MCF 10A (cell line): ENCODE data around the gene HOXB7. TPM values are rescaled to one million over a fixed set of nuclear protein-coding genes. Genes with fewer than 3 reads are reported as not detected.

ENCODE experiments used
- BruUV-seq: library from RNA; stranded (reverse); fragments of 400-500 nt; replicated peaks from 2 replicates; lab custom pipeline; 2021; lab: Mats Ljungman, UMichigan
- CTCF ChIA-PET: fragments of 300-600 bp; sonication (Branson Sonifier 250); formaldehyde crosslinking; extraction: SDS; loops from one replicate; lab custom pipeline; 2021; ENCODE audit warnings: antibody characterized with exemption, inconsistent platforms; lab: Yijun Ruan, JAX
- POLR2A ChIA-PET: fragments of 300-600, 350-650 bp; sonication (Branson Sonifier 250); formaldehyde crosslinking; extraction: SDS; loops from one replicate; lab custom pipeline; 2020; ENCODE audit warnings: antibody characterized with exemption, inconsistent platforms; lab: Yijun Ruan, JAX
- DNase-seq: peaks from one replicate; pipeline ENCODE4 v3.0.0-alpha.2; 2018; ENCODE audit not compliant: unreplicated experiment
- H3K27ac Mint-ChIP-seq: one replicate; pipeline ENCODE4 v1.8.0; 2022; ENCODE audit warnings: mild to moderate bottlenecking, low read depth, mixed read lengths; ENCODE audit not compliant: unreplicated experiment
- H3K27me3 Mint-ChIP-seq: one replicate; pipeline ENCODE4 v1.8.0; 2022; ENCODE audit warnings: mixed read lengths; ENCODE audit not compliant: insufficient read depth, unreplicated experiment
- H3K36me3 Mint-ChIP-seq: one replicate; pipeline ENCODE4 v1.8.0; 2022; ENCODE audit warnings: mild to moderate bottlenecking, moderate library complexity, mixed read lengths; ENCODE audit not compliant: insufficient read depth, unreplicated experiment
- H3K4me1 Mint-ChIP-seq: one replicate; pipeline ENCODE4 v1.8.0; 2022; ENCODE audit warnings: mixed read lengths; ENCODE audit not compliant: insufficient read depth, unreplicated experiment
- H3K4me3 Mint-ChIP-seq: one replicate; pipeline ENCODE4 v1.8.0; 2022; ENCODE audit warnings: mild to moderate bottlenecking, moderate library complexity, mixed read lengths; ENCODE audit not compliant: unreplicated experiment
- H3K9me3 Mint-ChIP-seq: one replicate; pipeline ENCODE4 v1.8.0; 2022; ENCODE audit warnings: mixed read lengths; ENCODE audit not compliant: unreplicated experiment
- intact Hi-C: fragments of 100-400 bp; cut with micrococcal nuclease; formaldehyde crosslinking; loops from 2 replicates; pipeline ENCODE4 v1.14.1; 2022
- total RNA-seq: library from RNA; stranded (reverse); gene quantifications from 2 replicates; pipeline ENCODE4 v1.2.3, GENCODE V29; 2022
- TF ChIP-seq, protein P1 (sequence below): fragments of 200-600 bp; IDR thresholded peaks from one replicate; pipeline ENCODE4 v1.8.0; 2022; ENCODE audit warnings: antibody characterized with exemption, mild to moderate bottlenecking; ENCODE audit not compliant: unreplicated experiment

Gene HOXB7
- total RNA-seq, 1 experiment from 2014 or later = not detected

DNA sequence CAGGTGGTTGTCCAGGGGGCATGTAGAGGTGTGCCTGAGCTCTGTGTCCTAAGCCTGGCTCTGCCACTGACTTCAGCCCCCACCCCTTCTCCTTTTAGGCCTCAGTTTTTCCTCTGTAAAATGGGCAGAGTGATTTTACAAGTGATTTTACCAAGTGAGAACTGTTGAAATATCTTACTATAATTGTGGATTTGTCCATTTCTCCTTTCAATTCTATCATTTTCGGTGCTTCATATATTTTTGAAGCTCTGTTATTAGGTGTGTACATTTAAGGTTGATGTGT is 37.1 kb upstream of the HOXB7 start:
- DNase-seq = no peak
- Mint-ChIP-seq H3K27ac (no peak overlapping the region), H3K27me3 (peaks cover 72% of the 10 kb centered on the region), H3K9me3 (no peaks in the 10 kb centered on the region), H3K4me3 (no peak overlapping the region), H3K4me1 (peaks cover 6% of the 10 kb centered on the region), H3K36me3 (no peaks in the 10 kb centered on the region)
- no TSS peak for BruUV-seq
- CTCF ChIA-PET = interaction anchor here (0.6 to 0.8 kb wide), 5 partner anchors 15 to 390 kb away, joined by 3 to 4 read pairs (median 3); no protein-coding TSS in a partner anchor
- TF ChIP-seq, protein P1, sequence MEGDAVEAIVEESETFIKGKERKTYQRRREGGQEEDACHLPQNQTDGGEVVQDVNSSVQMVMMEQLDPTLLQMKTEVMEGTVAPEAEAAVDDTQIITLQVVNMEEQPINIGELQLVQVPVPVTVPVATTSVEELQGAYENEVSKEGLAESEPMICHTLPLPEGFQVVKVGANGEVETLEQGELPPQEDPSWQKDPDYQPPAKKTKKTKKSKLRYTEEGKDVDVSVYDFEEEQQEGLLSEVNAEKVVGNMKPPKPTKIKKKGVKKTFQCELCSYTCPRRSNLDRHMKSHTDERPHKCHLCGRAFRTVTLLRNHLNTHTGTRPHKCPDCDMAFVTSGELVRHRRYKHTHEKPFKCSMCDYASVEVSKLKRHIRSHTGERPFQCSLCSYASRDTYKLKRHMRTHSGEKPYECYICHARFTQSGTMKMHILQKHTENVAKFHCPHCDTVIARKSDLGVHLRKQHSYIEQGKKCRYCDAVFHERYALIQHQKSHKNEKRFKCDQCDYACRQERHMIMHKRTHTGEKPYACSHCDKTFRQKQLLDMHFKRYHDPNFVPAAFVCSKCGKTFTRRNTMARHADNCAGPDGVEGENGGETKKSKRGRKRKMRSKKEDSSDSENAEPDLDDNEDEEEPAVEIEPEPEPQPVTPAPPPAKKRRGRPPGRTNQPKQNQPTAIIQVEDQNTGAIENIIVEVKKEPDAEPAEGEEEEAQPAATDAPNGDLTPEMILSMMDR = no peak
- intact Hi-C loops = no loop called here
- POLR2A ChIA-PET = no interaction called here

DNA sequence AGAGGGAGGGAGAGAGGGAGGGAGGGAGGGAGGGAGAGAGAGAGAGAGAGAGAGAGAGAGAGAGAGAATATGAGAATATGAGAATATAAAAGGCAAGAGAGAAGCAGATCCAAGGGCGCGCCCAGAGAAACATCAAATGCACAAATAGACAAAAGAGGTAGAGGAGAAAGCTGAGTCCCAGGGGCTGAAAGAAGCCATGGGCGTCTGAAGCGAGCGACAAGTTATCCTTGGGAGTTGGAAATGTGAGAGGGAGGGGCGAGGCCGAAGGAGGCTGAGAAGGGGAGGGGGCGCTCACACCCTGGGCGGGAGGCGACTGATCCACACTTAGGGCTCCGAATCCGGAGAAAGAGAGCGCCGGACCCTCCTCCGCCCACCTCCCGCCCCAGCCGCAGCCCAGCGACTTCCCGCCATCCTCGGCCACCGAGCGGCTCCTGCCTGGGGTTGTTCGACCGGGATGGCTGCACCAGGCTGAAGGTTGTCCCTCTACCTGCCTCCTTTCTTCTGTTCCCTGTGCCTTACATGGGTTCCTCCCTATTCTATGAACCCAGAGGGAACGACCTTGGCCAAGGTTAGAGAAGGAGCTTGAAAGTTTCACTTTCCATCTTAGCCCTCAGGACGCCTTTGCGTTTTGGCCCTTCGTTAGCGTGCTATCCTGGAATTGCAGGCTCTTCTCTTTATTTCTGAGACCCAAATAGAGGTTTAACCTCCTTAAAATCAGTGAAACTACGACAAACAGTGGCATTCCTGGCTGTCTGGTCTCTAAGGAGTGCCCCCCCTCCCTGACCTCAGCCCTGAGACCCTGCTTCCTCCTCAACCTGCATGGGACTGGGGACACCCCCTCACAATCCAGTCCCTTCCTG is 36.5 kb upstream of the HOXB7 start:
- H3K4me3 Mint-ChIP-seq = no peak overlapping the region
- no TSS peak for BruUV-seq
- intact Hi-C loops = no loop called here
- H3K27me3 Mint-ChIP-seq = peaks cover 78% of the 10 kb centered on the region
- no peaks in the 10 kb centered on the region for H3K36me3 Mint-ChIP-seq
- no peak overlapping the region for H3K27ac Mint-ChIP-seq
- H3K9me3 Mint-ChIP-seq = no peaks in the 10 kb centered on the region
- POLR2A ChIA-PET = interaction anchor here (0.6 kb wide), 1 partner anchor 29 kb away, joined by 3 read pairs; no protein-coding TSS in a partner anchor
- peaks cover 6% of the 10 kb centered on the region for H3K4me1 Mint-ChIP-seq
- no peak for DNase-seq
- CTCF ChIA-PET = interaction anchor here (0.6 to 0.8 kb wide), 5 partner anchors 15 to 390 kb away, joined by 3 to 4 read pairs (median 3); no protein-coding TSS in a partner anchor
- TF ChIP-seq, protein P1 = no peak

DNA sequence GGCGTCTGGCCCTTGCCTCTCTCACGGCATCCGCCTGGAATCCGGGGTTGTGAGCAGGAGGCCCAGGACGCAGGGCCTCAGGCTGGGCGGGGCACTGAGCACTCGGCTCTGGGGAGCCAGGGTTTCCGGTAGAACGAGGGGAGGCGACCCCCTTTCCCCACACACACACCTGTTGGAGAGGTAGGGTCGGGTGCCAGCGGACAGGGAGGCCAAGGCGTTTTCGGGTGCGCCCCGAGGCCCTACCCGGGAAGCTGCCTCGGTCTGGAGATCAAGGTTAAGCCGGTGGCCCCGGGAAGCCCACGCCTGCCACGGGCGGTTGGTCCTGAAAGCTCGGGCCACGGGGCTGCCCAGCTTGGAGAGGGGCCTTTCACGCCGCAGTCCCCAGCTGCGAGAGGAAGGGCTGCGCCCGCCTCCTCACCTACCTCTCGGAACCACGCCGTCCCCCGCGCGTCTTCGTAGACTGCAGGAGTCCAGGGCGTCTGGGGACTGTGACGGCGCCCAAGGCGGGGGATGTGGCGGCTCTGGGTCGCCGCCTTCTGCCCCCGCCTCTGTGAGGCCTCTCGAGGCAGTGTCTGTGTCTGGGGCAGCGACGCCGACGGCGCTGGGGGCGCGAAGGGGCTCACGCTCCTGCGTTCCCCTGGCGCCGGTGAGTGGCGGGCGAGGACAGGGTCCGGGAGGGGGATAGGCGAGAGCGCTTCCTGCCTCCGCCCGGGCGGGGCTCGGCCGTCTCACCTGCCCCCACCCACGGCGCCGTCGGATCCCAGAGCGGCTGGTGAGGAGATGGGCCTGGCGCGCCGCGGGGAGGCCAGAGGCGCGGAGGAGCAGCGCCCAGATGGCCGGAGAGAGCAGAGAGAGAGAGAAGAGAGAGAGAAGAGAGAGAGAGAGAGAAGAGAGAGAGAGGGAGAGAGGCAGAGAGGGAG is 35.6 kb upstream of the HOXB7 start:
- CTCF ChIA-PET = no interaction called here
- intact Hi-C loops = no loop called here
- Mint-ChIP-seq H3K9me3 (no peaks in the 10 kb centered on the region), H3K4me3 (no peak overlapping the region), H3K27me3 (peaks cover 87% of the 10 kb centered on the region), H3K4me1 (peaks cover 6% of the 10 kb centered on the region), H3K27ac (no peak overlapping the region), H3K36me3 (no peaks in the 10 kb centered on the region)
- POLR2A ChIA-PET = no interaction called here
- no TSS peak for BruUV-seq
- no peak for DNase-seq
- TF ChIP-seq, protein P1 = no peak

DNA sequence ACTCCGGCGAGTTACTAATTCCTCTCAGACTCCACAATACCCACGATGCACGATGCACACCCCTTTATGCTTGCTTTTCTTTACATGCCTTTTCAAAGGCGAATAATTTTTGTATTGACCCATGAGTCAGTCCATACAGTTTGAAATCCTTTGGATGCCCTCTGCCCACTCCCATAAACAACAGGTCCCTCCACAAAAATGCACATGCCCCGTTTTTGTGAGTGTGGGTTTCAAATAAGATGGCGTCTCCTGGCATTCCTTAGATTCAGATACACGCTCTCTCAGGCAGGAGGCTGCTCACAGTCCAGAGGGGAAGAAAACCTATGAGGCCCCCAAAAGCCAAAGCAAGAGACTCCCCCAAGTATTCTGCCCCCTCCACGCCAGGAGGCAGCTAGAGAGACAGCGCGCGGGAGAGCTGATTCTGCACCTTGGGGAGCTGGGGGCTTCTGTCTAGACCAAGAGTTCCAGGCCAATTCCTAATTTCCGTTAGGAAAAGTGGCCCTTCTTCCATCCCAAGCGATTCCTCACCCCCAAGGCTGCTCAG is 34.9 kb upstream of the HOXB7 start:
- no peaks in the 10 kb centered on the region for H3K36me3 Mint-ChIP-seq
- H3K27ac Mint-ChIP-seq = no peak overlapping the region
- TF ChIP-seq, protein P1 = no peak
- intact Hi-C loops = no loop called here
- CTCF ChIA-PET = no interaction called here
- H3K4me3 Mint-ChIP-seq = no peak overlapping the region
- POLR2A ChIA-PET = no interaction called here
- no peaks in the 10 kb centered on the region for H3K9me3 Mint-ChIP-seq
- peaks cover 94% of the 10 kb centered on the region for H3K27me3 Mint-ChIP-seq
- peaks cover 6% of the 10 kb centered on the region for H3K4me1 Mint-ChIP-seq
- no TSS peak for BruUV-seq
- no peak for DNase-seq
